Measurements from ENCODE around the gene NPRL2.

Gene NPRL2

DNA sequence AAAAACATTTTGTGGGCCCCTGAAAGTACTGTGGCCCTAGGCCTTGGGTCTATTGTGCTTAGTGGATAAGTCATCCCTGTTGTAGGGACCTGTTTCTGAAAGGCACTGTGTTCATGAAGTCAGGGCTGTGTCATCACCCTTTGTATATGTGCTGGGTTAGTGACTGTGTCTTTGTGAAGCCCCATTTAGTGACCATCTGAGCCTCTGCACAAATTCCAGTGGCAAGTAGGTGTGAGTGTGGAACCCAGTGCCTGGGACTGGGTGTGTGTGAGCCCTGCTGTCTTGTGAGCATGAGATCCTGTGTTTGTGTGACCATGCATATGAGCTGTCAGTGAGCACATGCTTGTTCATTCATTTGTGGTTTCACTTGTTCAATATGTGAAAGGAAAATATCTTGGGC lies 46.0 kb downstream of the NPRL2 start:
- TF ChIP-seq, protein P1, sequence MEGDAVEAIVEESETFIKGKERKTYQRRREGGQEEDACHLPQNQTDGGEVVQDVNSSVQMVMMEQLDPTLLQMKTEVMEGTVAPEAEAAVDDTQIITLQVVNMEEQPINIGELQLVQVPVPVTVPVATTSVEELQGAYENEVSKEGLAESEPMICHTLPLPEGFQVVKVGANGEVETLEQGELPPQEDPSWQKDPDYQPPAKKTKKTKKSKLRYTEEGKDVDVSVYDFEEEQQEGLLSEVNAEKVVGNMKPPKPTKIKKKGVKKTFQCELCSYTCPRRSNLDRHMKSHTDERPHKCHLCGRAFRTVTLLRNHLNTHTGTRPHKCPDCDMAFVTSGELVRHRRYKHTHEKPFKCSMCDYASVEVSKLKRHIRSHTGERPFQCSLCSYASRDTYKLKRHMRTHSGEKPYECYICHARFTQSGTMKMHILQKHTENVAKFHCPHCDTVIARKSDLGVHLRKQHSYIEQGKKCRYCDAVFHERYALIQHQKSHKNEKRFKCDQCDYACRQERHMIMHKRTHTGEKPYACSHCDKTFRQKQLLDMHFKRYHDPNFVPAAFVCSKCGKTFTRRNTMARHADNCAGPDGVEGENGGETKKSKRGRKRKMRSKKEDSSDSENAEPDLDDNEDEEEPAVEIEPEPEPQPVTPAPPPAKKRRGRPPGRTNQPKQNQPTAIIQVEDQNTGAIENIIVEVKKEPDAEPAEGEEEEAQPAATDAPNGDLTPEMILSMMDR (IDR thresholded peaks at IDR 0.05): no peak
- H3K36me3 ChIP-seq: no peaks in the 10 kb centered on the region
- no peak for DNase-seq
- H3K27me3 ChIP-seq: no peaks in the 10 kb centered on the region
- H3K4me1 ChIP-seq: peaks cover 8 to 25% (median 17%) of the 10 kb centered on the region in 4 donors
- no peaks in the 10 kb centered on the region for H3K9me3 ChIP-seq
- intact Hi-C loops (cut with DNase I; ENCODE audit: low total_unique reads): no loop called here
- H3K4me3 ChIP-seq: no peak overlapping the region
- H3K27ac ChIP-seq: no peak overlapping the region

DNA sequence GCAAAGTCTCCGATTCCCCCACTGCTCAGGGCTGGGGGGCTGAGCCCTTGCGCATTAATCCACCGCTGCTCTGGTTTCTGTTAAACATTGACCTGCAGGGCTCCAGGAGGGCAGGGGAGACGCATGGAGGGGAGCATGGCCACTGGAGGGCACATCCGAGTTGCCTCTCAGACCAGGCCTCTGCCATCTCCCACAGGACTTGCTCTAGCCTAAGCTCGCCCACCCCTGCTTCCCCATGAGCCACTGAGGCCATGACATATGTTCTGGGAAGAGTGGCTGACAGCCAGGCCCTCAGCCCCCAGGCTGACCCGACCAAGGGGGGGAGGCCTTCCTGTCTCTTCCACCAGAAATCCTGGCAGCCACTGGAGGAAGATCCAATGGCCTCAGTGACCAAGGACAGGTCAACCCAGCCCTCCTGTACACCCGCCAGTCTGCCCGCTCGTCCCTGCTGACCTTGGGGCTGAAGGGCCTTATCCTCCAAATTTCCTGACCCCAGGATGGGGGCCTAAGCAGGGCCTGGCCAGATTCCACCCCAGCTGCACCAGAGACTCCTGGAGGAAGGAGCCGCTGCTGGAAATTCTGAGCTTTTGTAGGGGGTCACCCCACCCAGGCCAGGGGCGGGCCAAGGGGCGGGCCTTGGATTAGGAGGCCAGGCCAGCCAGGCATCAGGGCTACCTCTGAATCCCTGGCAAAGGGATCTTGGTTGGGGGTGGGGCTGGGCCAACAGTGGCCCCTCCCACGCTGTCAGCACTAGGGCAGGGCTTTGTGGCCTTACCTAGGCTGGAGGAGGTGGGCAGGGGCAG lies 47.4 kb downstream of the NPRL2 start, which contains the start of gene HYAL1:
HYAL1 (minus strand) TSS at position 562 of the 803 bp plus-strand sequence. CDS start 618 bp downstream, outside the sequence.
- intact Hi-C loops (cut with DNase I; ENCODE audit: low total_unique reads): no loop called here
- TF ChIP-seq, protein P1 (IDR thresholded peaks at IDR 0.05): no peak
- H3K4me3 ChIP-seq: peak within 1 kb of the TSS in 1 of 2 donors; percentile 9
- H3K27ac ChIP-seq: peak within 1 kb of the TSS in 1 of 2 donors; percentile 25
- no peaks in the 10 kb centered on the region for H3K9me3 ChIP-seq
- H3K27me3 ChIP-seq: no peaks in the 10 kb centered on the region
- H3K4me1 ChIP-seq: peaks cover 8 to 32% (median 25%) of the 10 kb centered on the region in 4 donors
- DNase-seq: no peak
- no peaks in the 10 kb centered on the region for H3K36me3 ChIP-seq

DNA sequence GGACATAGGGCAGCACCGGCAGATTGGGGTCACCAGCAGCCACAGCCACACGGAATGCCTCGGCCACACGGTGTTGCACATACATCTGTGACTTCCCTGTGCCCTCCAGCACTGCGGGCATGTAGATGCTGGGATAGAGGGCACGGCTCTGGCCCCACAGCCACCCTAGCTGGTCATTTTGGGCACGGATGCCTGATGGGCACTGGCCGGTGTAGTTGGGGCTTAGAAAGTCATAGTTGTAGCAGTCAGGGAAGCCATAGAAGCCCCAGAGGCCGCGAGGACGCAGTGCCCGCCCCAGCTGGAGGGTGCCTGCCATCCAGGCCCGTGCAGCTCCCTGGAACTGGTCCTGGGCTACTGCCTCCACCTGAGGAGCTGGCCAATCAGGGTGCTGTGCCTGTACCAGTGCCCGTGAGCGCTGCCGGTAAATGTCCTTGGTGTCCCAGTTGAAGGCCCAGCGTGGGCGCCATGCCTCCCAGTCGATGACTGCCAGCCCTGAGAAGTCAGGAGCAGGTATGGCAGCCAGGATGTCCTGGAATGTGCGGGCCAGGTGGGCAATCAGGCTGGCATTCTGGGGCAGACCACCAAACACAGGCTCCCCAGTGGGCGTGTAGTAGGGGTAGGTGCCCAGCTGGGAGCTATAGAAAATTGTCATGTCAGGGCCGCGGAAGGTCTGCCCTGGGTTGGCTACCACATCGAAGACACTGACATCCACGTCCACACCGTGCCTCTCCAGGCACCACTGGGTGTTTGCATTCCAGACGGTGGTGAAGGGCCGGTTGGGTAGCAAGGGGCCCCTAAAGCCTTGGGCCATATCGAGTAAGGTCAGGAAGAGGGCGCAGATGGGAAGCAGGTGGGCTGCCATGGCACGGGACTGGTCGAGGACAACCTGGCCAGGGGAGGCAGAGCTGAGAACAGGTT lies 48.2 kb downstream of the NPRL2 start:
- TF ChIP-seq, protein P1 (IDR thresholded peaks at IDR 0.05): no peak
- Histone ChIP-seq H3K9me3 (no peaks in the 10 kb centered on the region), H3K27ac (no peak overlapping the region), H3K4me3 (no peak overlapping the region), H3K36me3 (peaks cover 0 to under 1% (median 0%) of the 10 kb centered on the region in 3 donors), H3K4me1 (peaks cover 8 to 40% (median 32%) of the 10 kb centered on the region in 4 donors), H3K27me3 (no peaks in the 10 kb centered on the region)
- intact Hi-C loops (cut with DNase I; ENCODE audit: low total_unique reads): no loop called here
- DNase-seq: no peak

DNA sequence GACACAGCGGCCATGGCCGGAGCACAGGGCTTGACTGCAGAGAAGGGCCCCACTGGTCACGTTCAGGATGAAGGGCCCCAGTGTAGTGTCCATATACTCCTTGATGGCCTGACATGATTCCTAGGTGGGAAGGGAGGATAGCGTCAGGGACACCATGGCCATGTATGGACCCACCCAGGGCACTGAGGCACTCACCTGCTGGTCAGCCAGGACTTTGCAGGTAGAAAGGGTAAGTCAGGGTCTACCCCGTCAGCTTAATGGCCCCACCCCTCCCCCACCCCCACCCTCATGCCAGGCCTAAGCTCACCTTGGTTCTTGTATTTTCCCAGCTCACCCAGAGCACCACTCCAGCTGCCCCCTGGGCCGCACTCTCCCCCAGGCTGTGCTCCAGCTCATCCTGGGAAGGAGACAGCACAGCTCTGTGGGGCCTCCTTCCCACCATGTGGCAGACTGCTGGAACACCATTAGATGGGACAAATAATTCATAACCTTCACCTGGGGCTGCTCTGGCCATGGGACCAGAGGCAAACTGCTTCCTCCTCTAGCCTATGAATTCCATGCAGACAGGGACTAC lies 49.8 kb downstream of the NPRL2 start:
- H3K9me3 ChIP-seq: no peaks in the 10 kb centered on the region
- peaks cover 0 to 9% (median 0%) of the 10 kb centered on the region in 3 donors for H3K36me3 ChIP-seq
- peak overlapping the region; percentile 90 to 93 for H3K27ac ChIP-seq
- no peak for DNase-seq
- peak overlapping the region in 1 of 2 donors; percentile 86 for H3K4me3 ChIP-seq
- TF ChIP-seq, protein P1 (IDR thresholded peaks at IDR 0.05): no peak
- H3K27me3 ChIP-seq: no peaks in the 10 kb centered on the region
- peaks cover 8 to 41% (median 32%) of the 10 kb centered on the region in 4 donors for H3K4me1 ChIP-seq
- intact Hi-C loops (cut with DNase I; ENCODE audit: low total_unique reads): loop anchor here (2.0 kb wide), 1 partner anchor 20 kb away; no protein-coding TSS in a partner anchor
